Left renal cortex interstitium (tissue), 4 donors: ENCODE measurements around the gene ARMC8. TPM values are rescaled to one million over a fixed set of nuclear protein-coding genes. Genes with fewer than 3 reads are reported as not detected.

Source experiments
- DNase-seq, 4 donors: peaks; one replicate each; pipeline ENCODE4 v3.0.0-alpha.2; 2013; ENCODE audit warnings: low read depth in 4 of 4, low spot score in 2 of 4, missing footprints in 1 of 4
- polyA plus RNA-seq, 4 donors: library from polyadenylated mRNA; unstranded; fragments of 120-200 nt; gene quantifications; one replicate each; pipeline ENCODE4 v1.2.1, GENCODE V29; 2013; ENCODE audit not compliant: insufficient read length in 4 of 4

ARMC8 gene
- polyA plus RNA-seq, 4 donors = 40.0 to 53.1 (median 48.3) TPM

DNA sequence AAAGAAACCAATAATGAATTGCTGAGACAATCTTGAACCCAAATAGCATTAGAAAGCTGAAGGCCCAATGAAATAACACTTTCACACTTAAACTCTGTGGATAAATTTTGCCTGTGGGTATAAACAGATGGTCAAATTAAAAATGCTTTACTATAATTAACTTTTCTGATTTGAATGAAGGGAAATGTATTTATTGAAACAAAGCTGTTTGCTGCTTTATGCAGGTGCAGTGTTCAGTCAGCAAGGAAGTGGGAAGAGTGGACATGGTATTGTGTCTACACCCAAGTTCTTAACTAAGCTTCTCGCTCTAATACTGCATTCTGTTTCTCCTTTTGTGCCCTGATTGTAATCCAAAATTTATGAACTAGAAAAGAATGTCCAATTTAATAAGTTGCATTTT lies 110.8 kb downstream of the ARMC8 start:
- no peak for DNase-seq

DNA sequence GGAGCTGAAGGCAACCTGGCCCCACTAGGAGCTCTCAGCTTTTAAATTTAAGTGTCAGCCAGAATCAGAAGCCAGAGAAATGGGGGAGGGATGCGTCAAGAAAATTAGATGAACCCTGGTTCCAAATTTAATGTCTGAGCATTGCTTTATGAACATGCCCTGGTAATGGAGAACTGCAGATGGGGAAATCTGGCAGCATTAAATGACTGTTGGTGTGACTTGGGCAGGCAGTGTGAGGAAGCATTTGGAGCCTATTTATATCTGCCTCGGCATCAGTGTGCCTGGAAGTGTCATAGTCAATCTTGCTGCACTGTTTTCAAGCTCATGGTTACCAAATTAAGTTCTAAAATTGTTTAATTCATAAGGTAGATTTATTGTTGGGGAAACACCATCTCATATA lies 113.5 kb downstream of the ARMC8 start:
- no peak for DNase-seq

DNA sequence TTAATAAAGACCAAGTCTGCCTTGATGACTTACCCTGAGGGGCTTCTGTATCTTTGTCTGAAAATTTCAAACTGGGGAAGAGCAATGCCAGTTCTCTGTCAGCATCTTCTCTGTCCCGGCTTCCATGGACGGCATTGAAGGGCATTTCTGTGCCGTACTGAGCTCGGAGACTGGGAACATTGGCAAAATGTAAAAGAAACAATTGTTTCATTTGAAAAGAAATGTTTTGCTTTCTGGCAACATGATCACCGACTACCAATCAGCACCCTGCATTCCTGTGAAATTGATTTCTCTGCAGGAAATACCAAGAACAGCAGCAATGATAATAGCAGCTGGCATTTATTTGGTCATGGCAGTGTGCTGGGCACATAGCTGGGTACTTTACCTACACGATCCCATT lies 116.4 kb downstream of the ARMC8 start:
- no peak for DNase-seq

DNA sequence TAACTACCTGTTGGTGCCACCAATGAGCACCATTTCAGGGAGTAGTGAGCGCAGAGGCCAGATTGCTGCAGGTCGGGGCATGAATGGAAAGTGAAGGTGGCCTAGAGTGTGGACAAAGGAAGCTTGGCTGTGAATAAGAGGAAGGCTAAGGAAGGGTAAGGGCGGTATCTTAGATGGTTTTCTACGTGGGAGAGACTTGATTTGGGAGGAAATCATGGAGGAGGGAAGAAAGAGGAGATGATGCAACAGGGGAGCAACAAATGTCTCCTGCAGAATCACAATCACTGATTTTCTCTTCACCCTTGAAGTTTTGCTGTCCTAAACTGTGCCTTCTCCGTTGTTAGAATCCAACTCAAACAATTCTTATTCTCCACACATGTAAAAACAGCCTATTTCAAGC lies 120.8 kb downstream of the ARMC8 start:
- DNase-seq = no peak

DNA sequence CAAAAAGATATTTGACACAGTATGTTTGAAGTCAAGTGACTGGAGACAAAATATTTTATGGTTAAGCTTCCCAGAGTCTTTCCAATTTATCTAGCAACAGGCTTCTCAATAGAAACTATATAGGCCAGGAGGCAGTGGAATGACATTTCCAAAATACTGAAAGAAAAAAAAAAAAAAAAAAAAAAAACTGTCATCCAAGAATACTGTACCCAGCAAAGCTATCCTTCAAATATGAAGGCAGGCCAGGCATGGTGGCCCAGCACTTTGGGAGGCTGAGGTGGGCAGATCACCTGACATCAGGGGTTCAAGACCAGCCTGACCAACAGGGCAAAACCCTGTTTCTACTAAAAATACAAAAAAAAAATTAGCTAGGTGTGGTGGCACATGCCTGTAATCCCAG lies 121.7 kb downstream of the ARMC8 start:
- DNase-seq = no peak

DNA sequence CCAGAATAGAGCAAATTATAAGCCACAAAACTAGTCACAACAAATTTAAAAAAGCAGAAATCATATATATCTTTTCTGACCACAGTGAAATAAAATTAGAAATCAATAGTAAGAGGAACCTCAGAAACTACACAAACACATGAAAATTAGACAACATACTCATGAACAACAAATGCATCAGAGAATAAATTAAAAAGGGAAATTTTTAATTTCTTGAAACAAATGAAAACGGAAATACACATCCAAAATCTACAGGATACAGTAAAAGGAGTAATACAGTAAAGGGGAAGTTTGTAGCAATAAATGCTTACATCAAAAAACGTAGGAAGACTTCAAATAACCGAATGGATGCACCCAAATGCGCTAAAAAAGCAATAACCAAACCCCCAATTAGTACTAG lies 123.4 kb downstream of the ARMC8 start:
- DNase-seq = no peak

DNA sequence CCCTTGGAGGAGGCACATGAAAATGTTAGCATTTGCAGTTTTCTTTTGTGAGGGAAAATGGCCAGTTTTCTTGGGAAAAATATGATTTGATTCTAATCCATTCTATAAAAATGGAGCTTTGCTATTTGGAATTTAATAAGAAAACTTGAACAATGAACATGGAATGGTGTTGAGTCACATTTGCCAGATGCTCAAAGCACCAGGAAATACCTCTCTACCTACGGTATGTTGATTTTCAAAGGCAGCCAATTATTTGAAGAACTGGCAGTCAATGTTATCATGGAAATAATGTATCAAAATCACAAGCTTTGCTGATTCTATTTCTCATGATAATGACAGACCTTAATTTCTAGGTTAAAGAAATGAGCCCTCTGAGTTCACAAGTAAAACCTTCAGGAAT lies 127.7 kb downstream of the ARMC8 start:
- no peak for DNase-seq

DNA sequence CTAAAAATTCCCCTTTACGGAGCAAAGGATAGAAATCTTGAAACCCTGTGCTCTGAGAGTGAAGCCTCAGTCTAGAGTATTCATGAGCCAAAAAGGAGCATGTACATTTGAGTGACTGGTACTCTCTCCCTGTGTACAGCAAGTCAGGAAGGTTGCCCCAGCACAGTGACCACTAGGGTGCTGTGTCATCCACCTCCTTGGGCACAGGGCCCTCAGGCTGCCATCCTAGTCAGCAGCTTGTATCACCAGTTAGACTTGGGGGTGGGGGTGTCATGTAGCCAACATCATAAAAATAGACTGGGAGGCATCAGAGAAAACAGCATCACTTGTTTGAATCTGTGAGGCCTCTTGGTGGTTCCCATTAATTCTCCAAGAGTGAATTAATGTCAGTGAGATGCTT lies 130.6 kb downstream of the ARMC8 start:
- no peak for DNase-seq

DNA sequence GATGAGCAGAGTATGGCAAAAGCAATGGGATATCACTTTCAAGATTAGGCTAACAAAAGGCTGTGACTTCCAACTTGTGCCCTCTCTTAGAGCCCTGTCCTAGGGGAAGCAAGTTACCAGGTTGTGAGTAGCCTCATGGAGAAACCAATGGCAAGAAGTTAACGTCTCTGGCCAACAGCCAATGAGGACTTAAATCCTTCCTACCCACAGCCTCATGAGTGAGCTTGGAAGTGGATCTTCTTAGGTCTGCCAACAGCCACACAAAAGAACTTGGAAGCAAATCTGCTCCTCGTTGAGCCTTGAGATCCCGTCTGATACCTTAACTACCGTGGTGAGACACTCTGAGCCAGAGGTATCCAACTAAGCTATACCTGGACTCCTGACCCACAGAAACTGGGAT lies 136.9 kb downstream of the ARMC8 start:
- no peak for DNase-seq

DNA sequence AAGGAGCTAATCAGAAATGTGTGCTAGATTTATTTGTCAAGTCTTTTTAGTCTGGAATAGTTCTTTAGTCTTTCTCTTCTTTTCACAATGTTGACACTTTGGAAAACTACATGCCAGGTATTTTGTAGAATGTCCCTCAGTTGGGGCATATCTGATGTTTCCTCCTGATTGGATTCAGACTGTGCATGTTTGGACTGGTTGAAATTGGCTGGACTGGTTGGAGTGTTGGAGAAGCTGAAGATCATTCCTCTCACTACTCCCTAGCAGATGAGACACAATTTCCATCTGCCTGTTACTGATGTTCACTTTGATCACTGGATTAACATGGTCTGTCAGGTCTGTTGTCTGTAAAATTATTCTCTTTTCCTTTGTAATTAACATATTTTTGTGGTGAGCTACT lies 138.9 kb downstream of the ARMC8 start:
- DNase-seq = no peak

DNA sequence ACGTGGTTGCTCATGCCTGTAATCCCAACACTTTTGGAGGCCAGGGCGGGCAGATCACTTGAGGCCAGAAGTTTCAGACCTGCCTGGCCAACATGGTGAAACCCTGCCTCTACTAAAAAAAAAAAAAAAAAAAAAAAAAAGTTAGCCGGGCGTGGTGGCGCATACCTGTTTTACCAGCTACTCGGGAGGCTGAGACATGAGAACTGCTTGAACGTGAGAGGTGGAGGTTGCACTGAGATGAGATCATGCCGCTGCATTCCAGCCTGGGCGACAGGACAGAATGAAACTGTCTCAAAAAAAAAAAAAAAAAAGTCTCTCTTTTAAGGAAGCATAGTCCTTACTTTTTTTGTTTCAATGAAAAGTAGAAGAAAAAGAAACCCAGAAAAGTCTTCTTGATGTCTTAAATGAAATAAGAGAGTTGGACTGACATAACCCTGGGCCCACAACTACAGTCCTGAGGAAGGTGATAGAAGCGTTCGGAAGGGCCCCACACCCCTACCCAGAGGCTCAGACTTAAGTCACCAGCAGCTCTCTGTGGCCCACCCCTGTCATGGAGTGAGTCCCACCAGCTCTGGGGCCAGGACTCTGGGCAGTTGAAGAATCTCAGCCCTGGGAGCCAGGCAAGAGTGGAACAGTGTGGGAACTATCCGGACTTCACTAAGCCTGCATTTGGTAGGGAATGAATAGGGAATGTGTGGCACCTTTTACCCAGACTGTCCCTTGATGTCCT lies 139.9 kb downstream of the ARMC8 start:
- DNase-seq = no peak

DNA sequence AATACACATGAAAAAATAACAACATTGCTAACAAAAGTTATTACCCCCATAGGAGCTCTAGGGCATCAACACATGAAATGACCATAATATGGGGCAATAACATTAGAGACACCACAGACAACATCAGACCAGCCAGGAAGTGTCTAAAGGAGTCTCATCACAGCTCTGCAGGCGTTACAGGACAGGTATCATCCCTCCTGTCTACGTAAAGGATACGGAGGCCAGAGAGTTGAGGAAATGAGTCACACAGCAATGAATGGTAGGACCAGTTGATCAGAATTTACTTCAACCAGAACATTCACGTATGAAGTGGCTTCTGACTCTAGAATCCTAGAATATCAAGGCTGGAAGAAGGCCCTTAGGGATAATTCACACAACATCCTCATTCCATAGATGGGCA lies 140.7 kb downstream of the ARMC8 start:
- DNase-seq = no peak

DNA sequence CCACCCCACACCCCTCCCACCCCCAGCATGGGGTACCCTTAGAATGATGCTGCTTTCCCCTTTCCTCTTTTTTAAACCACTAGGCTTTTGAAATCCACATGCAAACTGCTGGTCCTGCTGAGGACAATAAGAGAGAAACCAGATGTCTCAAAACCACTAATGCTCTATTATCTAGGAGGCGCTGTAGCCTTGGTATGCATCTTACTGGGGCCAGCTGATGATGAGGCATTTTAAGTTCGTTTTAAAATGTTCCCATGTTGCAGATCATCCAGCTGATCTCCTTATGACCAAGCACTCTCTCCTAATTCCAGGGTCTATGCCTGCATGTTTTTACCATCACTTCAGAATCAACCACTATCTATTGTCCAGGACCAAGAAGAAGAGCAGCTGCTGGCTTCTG lies 141.2 kb downstream of the ARMC8 start:
- no peak for DNase-seq

DNA sequence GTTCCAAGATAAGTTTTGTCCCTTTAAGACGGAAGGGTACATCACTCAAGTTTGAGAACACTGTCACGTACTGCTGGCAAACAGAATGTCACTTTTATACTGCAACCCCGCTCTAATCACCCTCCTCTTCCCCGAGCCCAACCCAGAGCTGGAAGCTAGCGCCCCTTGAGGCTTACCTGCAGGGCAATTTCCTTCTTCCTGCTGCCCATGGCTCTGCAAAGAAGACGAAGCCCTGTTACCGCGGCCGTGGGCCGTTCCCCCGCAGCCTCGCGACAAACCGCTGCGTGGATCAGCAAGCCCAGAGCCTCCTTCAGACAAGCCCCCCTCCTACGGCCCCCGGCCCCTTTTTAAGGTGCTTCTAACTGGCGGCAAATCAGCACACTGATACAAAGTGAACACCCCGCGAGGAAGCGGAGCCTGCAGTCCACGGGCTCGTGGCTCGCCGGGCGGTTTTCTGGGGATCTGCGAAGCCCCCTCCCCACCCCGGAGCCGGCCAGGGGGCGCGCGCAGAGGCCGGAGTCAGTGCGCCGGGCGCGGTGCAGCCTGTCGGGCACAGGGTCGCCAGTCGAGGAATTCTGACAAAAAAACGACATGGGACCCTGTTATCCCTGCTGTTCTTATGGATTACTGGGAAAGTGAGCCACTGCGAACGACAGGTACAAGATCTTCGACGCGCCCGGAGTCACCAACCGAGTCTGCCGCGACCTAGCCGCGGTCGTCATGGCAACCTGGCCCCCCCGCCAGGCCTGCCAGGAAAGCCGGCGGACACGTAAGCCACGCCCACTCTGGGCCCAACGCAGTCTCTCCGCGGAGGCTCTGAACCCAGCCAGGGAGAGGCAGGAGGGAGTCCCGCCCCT lies 142.3 kb downstream of the ARMC8 start, which contains the start of gene NME9:
Gene NME9, minus strand, starts transcription at position 725 of the 857 bp plus-strand sequence. Its CDS starts 516 bp downstream, at position 209.
- DNase-seq = peak in 3 of 4 donors; percentile 47 to 77 (median 52)

DNA sequence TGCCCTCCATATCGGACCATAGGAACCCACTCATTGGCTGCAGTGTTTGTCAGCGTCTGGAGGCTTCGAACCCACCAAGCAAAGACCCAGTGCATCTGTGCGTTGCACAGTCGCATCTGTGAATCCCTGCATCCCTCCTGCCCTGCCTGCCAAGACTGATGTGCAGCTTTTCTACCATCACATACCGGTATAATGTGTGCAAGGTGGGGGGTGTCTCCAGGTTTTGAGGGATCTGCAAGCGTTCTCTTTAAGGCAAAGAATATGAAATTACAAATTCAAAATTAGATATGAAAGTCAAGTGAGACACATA lies 142.8 kb downstream of the ARMC8 start:
- DNase-seq = no peak

DNA sequence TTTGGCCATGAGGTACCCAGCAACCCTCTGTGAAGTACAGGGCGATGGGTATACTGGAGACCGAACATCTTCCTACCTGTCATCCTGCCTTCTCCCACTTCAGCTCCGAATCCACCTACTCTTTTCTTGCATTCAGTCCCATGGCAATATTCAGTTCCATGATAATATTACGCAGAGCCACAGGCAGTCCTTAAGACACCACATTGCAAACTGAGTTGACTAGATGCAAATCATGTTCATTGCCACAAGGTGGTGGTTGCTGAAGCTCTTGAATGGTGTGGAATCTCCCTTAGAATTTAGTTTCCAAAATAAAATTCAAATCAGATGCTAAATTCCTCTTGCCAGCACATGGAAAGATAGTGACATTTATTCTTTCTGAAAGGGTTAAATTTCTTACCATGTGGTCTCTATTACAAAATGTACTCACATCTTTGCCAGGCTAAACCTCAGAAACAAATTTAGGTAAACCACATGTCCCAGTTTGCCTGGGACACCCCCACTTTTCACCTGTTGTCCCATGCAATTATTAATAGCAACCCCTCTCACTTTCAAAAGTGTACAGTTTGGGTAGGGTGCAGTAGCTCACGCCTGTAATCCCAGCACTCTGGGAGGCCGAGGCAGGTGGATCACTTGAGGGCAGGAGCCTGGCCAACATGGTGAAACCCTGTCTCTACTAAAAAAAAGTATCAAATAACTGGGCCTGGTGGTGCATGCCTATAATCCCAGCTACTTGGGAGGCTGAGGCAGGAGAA lies 144.2 kb downstream of the ARMC8 start:
- DNase-seq = no peak

DNA sequence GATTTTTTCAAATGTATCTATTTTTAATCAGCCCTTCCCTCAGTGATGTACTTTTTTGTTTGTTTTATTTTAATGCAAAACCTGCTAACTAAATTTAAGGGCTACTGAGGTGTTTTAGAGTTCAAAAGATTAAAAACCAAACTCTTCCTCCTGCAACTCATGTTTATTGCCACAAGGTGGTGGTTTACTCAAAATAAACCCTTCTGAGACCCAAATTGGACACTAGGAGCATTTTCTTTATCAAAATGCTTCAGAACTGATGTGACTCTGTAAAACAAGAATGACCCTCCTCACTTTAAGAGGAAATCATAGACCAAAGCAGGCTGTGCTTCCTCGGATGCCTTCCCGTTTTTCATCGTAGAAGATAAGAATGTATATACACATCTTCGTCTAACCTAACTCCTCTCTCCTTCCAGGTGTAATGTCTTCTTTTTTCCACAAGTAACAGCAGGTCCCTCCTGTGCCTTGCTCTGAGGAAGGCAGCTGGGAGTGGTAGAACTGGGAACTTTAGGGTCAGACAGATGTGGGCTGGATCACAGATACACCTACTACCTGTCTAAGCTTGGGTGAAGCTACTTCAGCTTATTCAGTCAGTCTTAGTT lies 145.5 kb downstream of the ARMC8 start:
- DNase-seq = no peak

DNA sequence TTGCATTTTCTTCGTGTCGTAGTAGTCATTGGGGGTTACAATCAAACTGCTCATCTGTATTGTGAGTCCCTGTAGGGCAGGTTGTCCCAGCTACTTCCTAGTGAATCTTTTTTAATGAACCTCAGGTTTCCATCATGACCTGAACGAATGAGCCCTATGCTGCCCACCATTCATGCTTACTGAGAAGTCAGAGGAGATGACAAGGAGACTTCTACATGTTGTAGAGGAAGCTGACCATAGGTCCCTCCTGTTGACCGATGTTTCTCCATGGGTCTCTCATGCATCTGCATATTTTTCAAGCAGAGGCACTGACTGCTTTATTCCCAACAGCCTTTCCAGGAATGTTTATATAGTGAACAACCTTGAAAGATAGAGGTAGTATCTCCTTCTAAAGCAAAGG lies 147.5 kb downstream of the ARMC8 start:
- no peak for DNase-seq

DNA sequence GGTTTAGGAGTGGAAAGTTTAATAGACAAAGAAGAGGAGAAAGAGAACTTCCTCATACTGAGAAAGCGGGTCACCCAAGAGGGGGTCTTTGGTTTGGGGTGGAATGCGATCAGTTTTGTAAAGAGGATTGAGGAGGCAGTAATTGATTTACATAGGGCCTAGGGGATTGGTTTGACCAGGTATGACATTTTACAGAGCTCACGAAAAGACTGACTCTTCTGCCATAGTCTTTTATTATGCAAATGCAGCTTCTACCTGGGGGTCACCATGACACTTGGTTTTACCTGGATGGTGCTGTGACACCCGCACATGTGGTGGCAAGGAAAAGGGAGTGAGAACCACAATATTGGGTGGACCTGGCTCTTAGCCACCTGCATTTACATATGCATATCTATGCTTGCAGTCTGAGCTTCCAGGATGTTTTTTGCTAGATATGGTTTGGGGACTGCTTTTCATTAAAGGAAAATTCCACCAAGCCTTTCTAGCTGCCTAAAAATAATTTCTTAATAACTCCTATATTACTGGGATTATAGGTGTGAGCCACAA lies 149.4 kb downstream of the ARMC8 start:
- no peak for DNase-seq

DNA sequence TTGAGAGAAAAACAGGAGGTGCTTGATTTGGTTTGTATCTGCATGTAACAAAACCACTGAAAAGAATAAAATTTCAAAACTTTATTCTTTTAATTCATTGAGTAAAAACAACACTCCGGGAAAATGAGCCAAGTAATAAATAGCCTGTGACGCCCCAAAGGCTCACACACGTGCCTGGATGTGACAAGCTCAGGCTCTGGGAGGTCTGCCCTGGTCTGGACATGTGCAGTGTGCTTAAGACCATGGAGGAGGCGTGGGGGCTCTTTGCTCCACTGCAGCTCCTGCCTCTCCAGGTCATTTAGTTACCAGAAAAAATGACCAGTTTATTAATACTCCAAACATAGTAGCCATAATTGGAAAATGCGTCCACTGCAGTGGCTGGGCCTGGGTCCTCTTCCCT lies 151.1 kb downstream of the ARMC8 start:
- DNase-seq = no peak

DNA sequence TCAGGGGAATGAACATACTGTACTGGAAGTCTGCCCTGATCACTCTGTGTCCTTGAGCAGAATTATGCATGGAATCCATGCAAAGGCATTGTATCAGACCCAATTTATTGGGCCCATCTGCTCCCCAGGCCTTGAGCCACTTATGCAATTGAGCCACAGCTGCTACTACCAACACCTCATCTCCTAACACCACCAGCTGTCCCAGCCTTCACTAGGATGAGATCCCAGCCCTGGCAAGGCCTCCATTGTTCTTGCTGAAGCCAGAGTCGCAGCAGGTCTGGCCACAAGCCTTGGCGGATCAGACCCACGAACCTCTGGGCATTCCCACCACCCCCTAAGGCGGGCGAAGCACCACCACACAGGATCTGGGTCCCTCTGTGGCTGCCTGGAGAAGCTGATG lies 151.7 kb downstream of the ARMC8 start:
- no peak for DNase-seq
